ENCODE data around the gene PRXL2C.
A peak's percentile ranks its signal among the peaks of the same experiment; 100 is the strongest.
"Not testable (repeated sequence)": the region's sequence is repeated elsewhere in the genome, so short reads cannot be mapped to it uniquely, and the experiment has no call there.

PRXL2C gene

GRCh38 chr9:96665789-96666188, 10.7 kb upstream of the PRXL2C start:
- Mint-ChIP-seq H3K36me3 (no peaks in the 10 kb centered on the region), H3K4me3 (no peak overlapping the region), H3K4me1 (no peaks in the 10 kb centered on the region), H3K27me3 (peaks cover 7 to 13% of the 10 kb centered on the region in 2 donors), H3K9me3 (no peaks in the 10 kb centered on the region), H3K27ac (peak overlapping the region; percentile 14)
- ATAC-seq (replicated peaks) (no peak), DNase-seq (no peak)

- H3K27me3 Mint-ChIP-seq, result peaks cover 7 to 12% of the 10 kb centered on the region in 2 donors
- ATAC-seq (replicated peaks) (no peak), DNase-seq (no peak)
- H3K36me3 Mint-ChIP-seq, result no peaks in the 10 kb centered on the region
- no peak overlapping the region for H3K27ac Mint-ChIP-seq
- H3K4me3 Mint-ChIP-seq, result no peak overlapping the region
- no peaks in the 10 kb centered on the region for H3K4me1 Mint-ChIP-seq
- H3K9me3 Mint-ChIP-seq, result no peaks in the 10 kb centered on the region
Measured at GRCh38 chr9:96663506-96664120, 8.5 kb upstream of the PRXL2C start.

GRCh38 chr9:96661711-96662110, 6.6 kb upstream of the PRXL2C start:
- no peak overlapping the region for H3K4me3 Mint-ChIP-seq
- H3K4me1 Mint-ChIP-seq, result peaks cover 2 to 6% of the 10 kb centered on the region in 2 donors
- H3K27ac Mint-ChIP-seq, result no peak overlapping the region
- H3K36me3 Mint-ChIP-seq, result no peaks in the 10 kb centered on the region
- ATAC-seq (replicated peaks) (no peak), DNase-seq (no peak)
- no peaks in the 10 kb centered on the region for H3K9me3 Mint-ChIP-seq
- peaks cover 7 to 23% of the 10 kb centered on the region in 2 donors for H3K27me3 Mint-ChIP-seq

GRCh38 chr9:96660692-96661248, 5.7 kb upstream of the PRXL2C start:
- Mint-ChIP-seq H3K9me3 (no peaks in the 10 kb centered on the region), H3K4me3 (no peak overlapping the region), H3K27me3 (peaks cover 4 to 17% of the 10 kb centered on the region in 2 donors), H3K4me1 (peaks cover 5 to 10% of the 10 kb centered on the region in 2 donors), H3K27ac (no peak overlapping the region), H3K36me3 (no peaks in the 10 kb centered on the region)
- ATAC-seq (replicated peaks) (peak in 1 of 2 donors; percentile 61), DNase-seq (no peak)

- Mint-ChIP-seq H3K27ac (peak overlapping the region; percentile 97), H3K4me3 (peak overlapping the region; percentile 85 to 87), H3K36me3 (peaks cover 2 to 18% of the 10 kb centered on the region in 2 donors), H3K27me3 (peaks cover 0 to 13% of the 10 kb centered on the region in 2 donors), H3K4me1 (peaks cover 13 to 27% of the 10 kb centered on the region in 2 donors), H3K9me3 (no peaks in the 10 kb centered on the region)
- peak; percentile 71 for DNase-seq
- peak; percentile 70 to 79 for ATAC-seq (replicated peaks)
Measured at GRCh38 chr9:96654450-96655197, 493 bp downstream of the PRXL2C start.

GRCh38 chr9:96651626-96652025, 3.5 kb downstream of the PRXL2C start:
- peaks cover 5 to 30% of the 10 kb centered on the region in 2 donors for H3K36me3 Mint-ChIP-seq
- no peak for ATAC-seq (replicated peaks)
- H3K4me3 Mint-ChIP-seq, result no peak overlapping the region
- no peaks in the 10 kb centered on the region for H3K27me3 Mint-ChIP-seq
- no peak for DNase-seq
- peaks cover 11 to 29% of the 10 kb centered on the region in 2 donors for H3K4me1 Mint-ChIP-seq
- H3K27ac Mint-ChIP-seq, result no peak overlapping the region
- H3K9me3 Mint-ChIP-seq, result no peaks in the 10 kb centered on the region

GRCh38 chr9:96649620-96650324, 5.3 kb downstream of the PRXL2C start:
- Mint-ChIP-seq H3K27me3 (no peaks in the 10 kb centered on the region), H3K4me3 (no peak overlapping the region), H3K9me3 (no peaks in the 10 kb centered on the region), H3K4me1 (peaks cover 9 to 28% of the 10 kb centered on the region in 2 donors), H3K27ac (no peak overlapping the region), H3K36me3 (peaks cover 16 to 42% of the 10 kb centered on the region in 2 donors)
- ATAC-seq (replicated peaks) (no peak), DNase-seq (no peak)

GRCh38 chr9:96646081-96646991, 8.8 kb downstream of the PRXL2C start:
- H3K4me1 Mint-ChIP-seq, result peaks cover 4 to 18% of the 10 kb centered on the region in 2 donors
- peaks cover 16 to 30% of the 10 kb centered on the region in 2 donors for H3K36me3 Mint-ChIP-seq
- no peaks in the 10 kb centered on the region for H3K27me3 Mint-ChIP-seq
- peak overlapping the region; percentile 33 for H3K27ac Mint-ChIP-seq
- H3K9me3 Mint-ChIP-seq, result no peaks in the 10 kb centered on the region
- peak overlapping the region in 1 of 2 donors; percentile 64 for H3K4me3 Mint-ChIP-seq
- ATAC-seq (replicated peaks) (peak; percentile 99 to 100), DNase-seq (peak; percentile 25)

- H3K9me3 Mint-ChIP-seq, result no peaks in the 10 kb centered on the region
- H3K27ac Mint-ChIP-seq, result no peak overlapping the region
Measured at GRCh38 chr9:96644137-96644536, 11.0 kb downstream of the PRXL2C start.

GRCh38 chr9:96641514-96641913, 13.6 kb downstream of the PRXL2C start:
- no peak for ATAC-seq (replicated peaks)
- Mint-ChIP-seq H3K27me3 (peaks cover 2 to 14% of the 10 kb centered on the region in 2 donors), H3K4me3 (no peak overlapping the region), H3K9me3 (no peaks in the 10 kb centered on the region), H3K27ac (no peak overlapping the region), H3K4me1 (peaks cover 4 to 10% of the 10 kb centered on the region in 2 donors), H3K36me3 (peaks cover 12 to 14% of the 10 kb centered on the region in 2 donors)
- DNase-seq, result no peak

More at GRCh38 chr9:96644137-96644536, 11.0 kb downstream of the PRXL2C start:
- Mint-ChIP-seq H3K4me1 (peaks cover 4 to 18% of the 10 kb centered on the region in 2 donors), H3K27me3 (no peaks in the 10 kb centered on the region), H3K36me3 (peaks cover 12 to 22% of the 10 kb centered on the region in 2 donors), H3K4me3 (no peak overlapping the region)
- DNase-seq, result no peak
- ATAC-seq (replicated peaks), result no peak

- Mint-ChIP-seq H3K27me3 (peaks cover 9 to 23% of the 10 kb centered on the region in 2 donors), H3K27ac (no peak overlapping the region), H3K9me3 (no peaks in the 10 kb centered on the region), H3K4me1 (no peaks in the 10 kb centered on the region), H3K4me3 (no peak overlapping the region), H3K36me3 (peaks cover 0 to 2% of the 10 kb centered on the region in 2 donors)
- DNase-seq (no peak), ATAC-seq (replicated peaks) (no peak)
Measured at GRCh38 chr9:96638606-96639364, 16.3 kb downstream of the PRXL2C start.

GRCh38 chr9:96636368-96636767, 18.7 kb downstream of the PRXL2C start:
- no peak overlapping the region for H3K27ac Mint-ChIP-seq
- peaks cover 0 to 2% of the 10 kb centered on the region in 2 donors for H3K36me3 Mint-ChIP-seq
- no peak for ATAC-seq (replicated peaks)
- H3K4me3 Mint-ChIP-seq, result no peak overlapping the region
- no peaks in the 10 kb centered on the region for H3K4me1 Mint-ChIP-seq
- no peak for DNase-seq
- H3K27me3 Mint-ChIP-seq, result peaks cover 13 to 27% of the 10 kb centered on the region in 2 donors
- H3K9me3 Mint-ChIP-seq, result no peaks in the 10 kb centered on the region

- H3K36me3 Mint-ChIP-seq, DNase-seq: not testable (repeated sequence)
Measured at GRCh38 chr9:96633579-96633978, 21.5 kb downstream of the PRXL2C start.

More at GRCh38 chr9:96633579-96633978, 21.5 kb downstream of the PRXL2C start:
- H3K27me3 Mint-ChIP-seq, result peaks cover 20 to 28% of the 10 kb centered on the region in 2 donors
- not testable (repeated sequence) for H3K4me3 Mint-ChIP-seq; H3K4me1 Mint-ChIP-seq; H3K27ac Mint-ChIP-seq; H3K9me3 Mint-ChIP-seq; ATAC-seq (replicated peaks)

Measured in stimulated activated naive B cell treated with anti-CD40 and anti-IgM and Interleukin-4, amounts not matched to agents 10 μg/mL and 1 μg/mL and 100 μg/mL, for 72 hours (primary cell).